Measurements from ENCODE around the gene C17orf107. TPM values are rescaled to one million over a fixed set of nuclear protein-coding genes. Genes with fewer than 3 reads are reported as not detected.

The C17orf107 gene
- total and polyA plus RNA-seq, 2 of the 13 experiments (the other 11 are each of a cell fraction or from before 2014, with no cell fraction given) = 0.20 to 0.59 TPM

GRCh38 chr17:4949321-4950074, 50.2 kb downstream of the C17orf107 start (continued):
- no peak for TF ChIP-seq RBM39 (IDR thresholded peaks at IDR 0.05; ENCODE audit: low read depth, low read length, poor library complexity, severe bottlenecking)
- TF ChIP-seq NCOR1 (IDR thresholded peaks at IDR 0.05; ENCODE audit: borderline replicate concordance, low read length) = 0 out of 2 replicates have a peak, but pooled peaks have one; percentile 18
- no peak; the same call in 1 of the 2 replicates for TF ChIP-seq FOXO1 (CRISPR knock-in tag; IDR thresholded peaks at IDR 0.05)
- TF ChIP-seq YEATS4 (CRISPR knock-in tag; IDR thresholded peaks at IDR 0.05; ENCODE audit: borderline replicate concordance) = peak; percentile 90
- peak; percentile 65 for TF ChIP-seq ELF3 (CRISPR knock-in tag; IDR thresholded peaks at IDR 0.05)
- TF ChIP-seq SP1 (IDR thresholded peaks at IDR 0.05) = no peak
- TF ChIP-seq SP1 (CRISPR knock-in tag; IDR thresholded peaks at IDR 0.05) = no peak
- no peak for TF ChIP-seq NKX3-1 (CRISPR knock-in tag; IDR thresholded peaks at IDR 0.05)
- peak; percentile 76 for TF ChIP-seq POLR2G (IDR thresholded peaks at IDR 0.05; ENCODE audit: low read depth, low read length)
- TF ChIP-seq MNT (IDR thresholded peaks at IDR 0.05) = peak; percentile 30; the same call in 1 of the 2 replicates
- TF ChIP-seq THAP8 (CRISPR knock-in tag; IDR thresholded peaks at IDR 0.05; ENCODE audit: borderline replicate concordance) = no peak
- TF ChIP-seq ATF2 (CRISPR knock-in tag; IDR thresholded peaks at IDR 0.05) = peak; percentile 13; the same call in 1 of the 2 replicates
- peak; percentile 60; the same call in 1 of the 2 replicates for TF ChIP-seq TBX2 (CRISPR knock-in tag; IDR thresholded peaks at IDR 0.05; ENCODE audit: borderline replicate concordance)
- TF ChIP-seq ZSCAN30 (CRISPR knock-in tag; IDR thresholded peaks at IDR 0.05) = no peak
- TF ChIP-seq ZNF777 (CRISPR knock-in tag; IDR thresholded peaks at IDR 0.05) = peak; percentile 96
- TF ChIP-seq HBP1 (CRISPR knock-in tag; IDR thresholded peaks at IDR 0.05; ENCODE audit: low read depth) = no peak
- TF ChIP-seq ZNF274 (CRISPR knock-in tag; IDR thresholded peaks at IDR 0.05) = 0 out of 2 replicates have a peak, but pooled peaks have one; percentile 39
- TF ChIP-seq NONO (IDR thresholded peaks at IDR 0.05) = no peak
- peak; percentile 86 for TF ChIP-seq NONO (CRISPR knock-in tag; conservative IDR thresholded peaks at IDR 0.05)
- no peak for TF ChIP-seq HHEX (CRISPR knock-in tag; IDR thresholded peaks at IDR 0.05)
- TF ChIP-seq ZFYVE20 (CRISPR knock-in tag; IDR thresholded peaks at IDR 0.05; ENCODE audit: borderline replicate concordance, low read depth) = peak; percentile 26; the same call in 1 of the 2 replicates
- no peak for TF ChIP-seq NR3C1 (CRISPR knock-in tag; IDR thresholded peaks at IDR 0.05)
- peak; percentile 77; the same call in 1 of the 2 replicates for TF ChIP-seq ZNF639 (CRISPR knock-in tag; conservative IDR thresholded peaks at IDR 0.05)
- TF ChIP-seq ZNF740 (CRISPR knock-in tag; IDR thresholded peaks at IDR 0.05) = 0 out of 2 replicates have a peak, but pooled peaks have one; percentile 31

Measured in HepG2 (cell line).